Duodenal mucosa (tissue), 2 donors: ENCODE results near the gene PCED1B.
"Not testable (repeated sequence)": the region's sequence is repeated elsewhere in the genome, so short reads cannot be mapped to it uniquely, and the experiment has no call there.

ENCODE experiments used
- H3K27ac ChIP-seq: one replicate; pipeline ENCODE4 v1.7.0; 2013; ENCODE audit warnings: low read depth, low read length
- H3K27me3 ChIP-seq, 2 donors: one replicate each; pipeline ENCODE4 v1.7.0; 2013; ENCODE audit warnings: low read length in 2 of 2, control low read depth in 1 of 2; ENCODE audit not compliant: insufficient read depth in 2 of 2, control insufficient read depth in 1 of 2
- H3K36me3 ChIP-seq, 2 donors: one replicate each; pipeline ENCODE4 v1.7.0; 2013; ENCODE audit warnings: low read length in 2 of 2, control low read depth in 1 of 2; ENCODE audit not compliant: insufficient read depth in 2 of 2, control insufficient read depth in 1 of 2
- H3K4me1 ChIP-seq, 2 donors: one replicate each; pipeline ENCODE4 v1.7.0; 2013; ENCODE audit warnings: low read length in 2 of 2, control low read depth in 1 of 2; ENCODE audit not compliant: insufficient read depth in 2 of 2, control insufficient read depth in 1 of 2
- H3K4me3 ChIP-seq, 2 donors: one replicate each; pipeline ENCODE4 v1.7.0; 2013; ENCODE audit warnings: low read length in 2 of 2, low read depth in 1 of 2
- H3K9ac ChIP-seq, 2 donors: one replicate each; pipeline ENCODE4 v1.7.0; 2013; ENCODE audit warnings: low read length in 2 of 2, low read depth in 1 of 2
- H3K9me3 ChIP-seq, 2 donors: one replicate each; pipeline ENCODE4 v1.7.0; 2013; ENCODE audit warnings: low read length in 2 of 2, control low read depth in 1 of 2; ENCODE audit not compliant: control insufficient read depth in 1 of 2

The PCED1B gene

DNA sequence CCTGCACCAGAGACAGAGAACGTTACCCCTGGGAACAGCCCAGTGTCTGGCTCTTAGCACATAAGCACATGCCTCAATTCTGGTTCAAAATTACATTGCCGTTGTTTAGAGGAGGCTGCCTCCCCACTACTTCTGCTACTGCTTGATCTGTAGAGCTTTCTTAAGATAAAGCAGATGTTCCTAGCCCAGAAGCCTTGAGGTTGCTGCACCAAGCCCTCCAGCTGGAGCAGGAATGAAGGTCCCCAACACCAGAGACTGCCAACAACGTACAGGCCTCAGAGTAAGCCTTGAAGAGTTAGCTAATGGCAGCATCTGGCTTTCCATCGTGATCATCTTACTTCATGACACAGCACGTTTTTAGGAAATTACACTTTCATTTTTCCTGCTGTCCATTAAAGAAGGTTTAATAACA is 35.1 kb downstream of the PCED1B start:
- no peak overlapping the region for H3K4me3 ChIP-seq
- H3K27ac ChIP-seq, result no peak overlapping the region
- H3K4me1 ChIP-seq, result no peaks in the 10 kb centered on the region
- no peaks in the 10 kb centered on the region for H3K36me3 ChIP-seq
- H3K9ac ChIP-seq, result no peak overlapping the region
- H3K9me3 ChIP-seq, result no peaks in the 10 kb centered on the region
- no peaks in the 10 kb centered on the region for H3K27me3 ChIP-seq

DNA sequence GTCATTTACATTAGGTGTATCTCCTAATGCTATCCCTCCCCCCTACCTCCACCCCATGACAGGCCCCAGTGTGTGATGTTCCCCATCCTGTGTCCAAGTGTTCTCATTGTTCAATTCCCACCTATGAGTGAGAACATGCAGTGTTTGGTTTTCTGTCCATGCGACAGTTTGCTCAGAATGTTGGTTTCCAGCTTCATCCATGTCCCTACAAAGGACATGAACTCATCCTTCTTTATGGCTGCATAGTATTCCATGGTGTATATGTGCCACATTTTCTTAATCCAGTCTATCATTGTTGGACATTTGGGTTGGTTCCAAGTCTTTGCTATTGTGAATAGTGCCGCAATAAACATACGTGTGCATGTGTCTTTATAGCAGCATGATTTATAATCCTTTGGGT is 37.9 kb downstream of the PCED1B start:
- not testable (repeated sequence) for H3K27me3 ChIP-seq, H3K4me3 ChIP-seq, H3K27ac ChIP-seq, H3K9ac ChIP-seq, H3K4me1 ChIP-seq, H3K9me3 ChIP-seq, H3K36me3 ChIP-seq

DNA sequence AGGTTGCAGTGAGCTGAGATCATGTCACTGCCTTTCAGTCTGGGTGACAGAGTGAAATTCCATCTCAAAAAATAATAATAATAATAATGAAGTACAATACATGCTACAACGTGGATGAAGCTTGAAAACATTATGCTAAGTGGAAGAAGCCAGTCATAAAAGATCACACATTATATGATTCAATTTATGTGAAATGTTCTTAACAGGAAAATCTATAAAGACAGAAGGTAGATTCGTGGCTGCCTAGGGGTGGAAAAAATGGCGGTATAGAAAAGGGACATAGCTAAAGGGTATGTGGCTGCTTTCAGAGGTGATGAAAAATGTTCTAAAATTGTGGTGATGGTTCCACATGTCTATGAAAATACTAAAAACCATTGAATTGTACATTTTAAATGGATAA is 41.3 kb downstream of the PCED1B start:
- Histone ChIP-seq H3K4me3 (no peak overlapping the region), H3K36me3 (no peaks in the 10 kb centered on the region), H3K9ac (no peak overlapping the region), H3K9me3 (no peaks in the 10 kb centered on the region), H3K27ac (no peak overlapping the region), H3K27me3 (no peaks in the 10 kb centered on the region), H3K4me1 (no peaks in the 10 kb centered on the region)

DNA sequence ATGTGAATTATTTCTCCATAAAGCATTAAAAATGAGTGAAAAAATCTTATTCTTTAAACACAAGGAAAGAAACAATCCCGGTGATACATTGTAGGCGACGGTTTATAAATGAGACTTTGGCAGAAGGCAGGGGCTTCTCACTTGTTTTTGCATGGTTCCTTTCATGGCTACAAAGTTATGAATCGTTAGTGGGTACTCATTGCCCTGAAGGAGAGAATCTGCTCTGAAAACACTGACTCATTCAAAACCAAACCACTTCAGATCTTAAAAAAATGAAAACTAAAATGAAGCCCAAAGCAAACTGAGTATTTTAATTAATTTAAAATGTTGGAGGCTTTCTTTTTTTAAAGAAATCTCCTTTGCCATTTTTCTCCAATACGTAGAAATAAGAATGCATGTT is 41.7 kb downstream of the PCED1B start:
- Histone ChIP-seq H3K27me3 (no peaks in the 10 kb centered on the region), H3K27ac (no peak overlapping the region)

DNA sequence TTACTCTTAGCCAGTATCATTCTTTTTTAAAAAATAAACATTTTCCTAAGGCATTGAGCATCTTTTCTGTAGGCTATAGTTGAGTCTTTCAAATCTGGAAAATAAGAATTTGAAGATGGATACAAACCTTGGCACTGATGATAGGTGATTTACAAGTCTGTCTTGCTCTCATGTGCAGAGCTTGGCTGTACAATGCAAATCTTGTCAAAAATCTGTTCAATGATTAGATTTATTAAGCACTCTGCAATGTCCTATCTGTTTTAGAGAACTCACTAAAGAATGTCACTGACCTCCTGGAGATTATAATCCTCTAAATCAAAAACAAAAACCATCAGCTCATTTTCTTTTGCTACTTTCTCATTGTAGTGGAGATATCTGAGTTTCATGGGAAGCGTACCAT is 43.2 kb downstream of the PCED1B start:
- Histone ChIP-seq H3K27me3 (no peaks in the 10 kb centered on the region), H3K9ac (no peak overlapping the region), H3K9me3 (no peaks in the 10 kb centered on the region), H3K4me1 (no peaks in the 10 kb centered on the region), H3K4me3 (no peak overlapping the region), H3K36me3 (no peaks in the 10 kb centered on the region), H3K27ac (no peak overlapping the region)

More for the DNA sequence above, 41.7 kb downstream of the PCED1B start:
- Histone ChIP-seq H3K4me1 (no peaks in the 10 kb centered on the region), H3K4me3 (no peak overlapping the region), H3K36me3 (no peaks in the 10 kb centered on the region), H3K9ac (no peak overlapping the region), H3K9me3 (no peaks in the 10 kb centered on the region)

DNA sequence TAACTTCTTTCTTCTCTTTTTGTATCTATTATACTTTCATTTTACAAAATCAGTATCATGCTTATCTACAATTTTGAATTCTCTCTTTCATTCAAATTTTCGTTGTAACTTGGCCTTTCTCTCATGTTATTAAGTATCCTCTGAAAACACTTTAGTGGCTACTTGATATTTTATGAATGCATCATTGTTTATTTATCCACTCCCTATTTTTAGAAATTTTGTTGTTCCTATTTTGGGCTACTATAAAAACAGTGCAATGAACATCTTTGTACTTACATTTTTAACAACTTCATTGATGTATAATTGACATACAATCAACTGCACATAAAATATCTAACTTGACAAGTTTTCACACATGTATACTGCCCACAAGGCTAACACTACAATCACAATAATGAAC is 44.3 kb downstream of the PCED1B start:
- Histone ChIP-seq H3K27ac (no peak overlapping the region), H3K4me1 (no peaks in the 10 kb centered on the region), H3K4me3 (no peak overlapping the region), H3K9ac (no peak overlapping the region), H3K27me3 (no peaks in the 10 kb centered on the region), H3K9me3 (no peaks in the 10 kb centered on the region), H3K36me3 (no peaks in the 10 kb centered on the region)

DNA sequence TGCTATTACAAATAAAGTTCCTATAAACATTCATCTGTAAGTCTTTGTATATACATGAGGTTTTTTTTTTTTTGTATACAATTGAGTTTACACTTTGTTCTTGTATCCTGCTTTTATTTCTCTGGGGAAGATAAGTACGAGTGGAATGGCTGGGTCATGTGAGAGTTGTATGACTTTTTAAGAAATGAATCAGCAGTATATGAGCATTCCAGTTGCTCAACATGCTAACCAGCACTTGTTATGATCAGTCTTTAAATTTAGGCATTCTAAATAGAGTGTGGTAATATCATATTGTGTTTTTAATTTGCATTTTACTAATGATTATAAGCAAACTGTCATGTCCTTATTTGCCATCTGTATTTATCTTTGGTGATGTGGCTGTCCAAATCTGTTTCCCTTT is 45.0 kb downstream of the PCED1B start:
- Histone ChIP-seq H3K4me1 (no peaks in the 10 kb centered on the region), H3K9ac (no peak overlapping the region), H3K36me3 (no peaks in the 10 kb centered on the region), H3K27me3 (no peaks in the 10 kb centered on the region), H3K4me3 (no peak overlapping the region), H3K9me3 (no peaks in the 10 kb centered on the region), H3K27ac (no peak overlapping the region)

DNA sequence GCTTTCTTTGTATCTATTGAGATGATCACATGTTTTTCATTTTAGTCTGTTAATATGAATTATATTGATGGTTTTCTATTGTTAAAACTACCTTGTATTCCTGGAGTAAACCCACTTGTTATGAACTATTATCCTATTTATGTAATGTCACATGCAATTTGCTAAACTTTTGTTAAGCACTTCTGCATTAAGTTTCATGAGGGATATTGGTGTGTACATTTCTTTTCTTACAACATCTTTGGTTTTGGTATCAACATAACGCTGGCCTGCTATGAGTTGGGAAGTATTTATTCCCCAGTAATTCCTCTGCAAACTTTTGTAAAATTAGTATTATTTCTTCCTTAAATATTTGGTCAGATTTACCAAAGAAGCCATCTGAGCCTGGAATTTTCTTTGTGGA is 46.8 kb downstream of the PCED1B start:
- Histone ChIP-seq H3K9me3 (no peaks in the 10 kb centered on the region), H3K9ac (no peak overlapping the region), H3K4me1 (no peaks in the 10 kb centered on the region), H3K27ac (no peak overlapping the region), H3K36me3 (no peaks in the 10 kb centered on the region), H3K27me3 (no peaks in the 10 kb centered on the region), H3K4me3 (no peak overlapping the region)

DNA sequence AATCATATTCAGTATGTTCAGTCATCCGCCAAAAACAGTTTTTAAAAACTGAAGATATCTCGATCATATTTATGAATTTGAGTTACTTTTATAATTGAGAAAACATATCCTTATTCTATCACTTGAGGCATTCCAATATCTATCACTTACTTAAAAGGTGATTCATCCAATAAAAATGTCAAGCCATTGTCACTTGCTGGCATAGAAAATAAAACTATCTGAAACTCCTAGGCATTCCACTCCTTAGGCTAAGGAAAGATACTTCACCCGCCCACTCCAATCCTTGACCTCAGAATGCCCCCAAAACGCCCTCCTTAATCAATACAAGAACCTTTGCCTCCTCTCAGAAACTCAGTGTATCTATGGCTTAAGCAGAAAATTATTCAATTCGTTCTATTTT is 51.6 kb downstream of the PCED1B start:
- H3K9me3 ChIP-seq, result no peaks in the 10 kb centered on the region
- no peaks in the 10 kb centered on the region for H3K27me3 ChIP-seq
- H3K4me3 ChIP-seq, result no peak overlapping the region
- no peak overlapping the region for H3K9ac ChIP-seq
- H3K36me3 ChIP-seq, result no peaks in the 10 kb centered on the region
- no peak overlapping the region for H3K27ac ChIP-seq
- no peaks in the 10 kb centered on the region for H3K4me1 ChIP-seq

DNA sequence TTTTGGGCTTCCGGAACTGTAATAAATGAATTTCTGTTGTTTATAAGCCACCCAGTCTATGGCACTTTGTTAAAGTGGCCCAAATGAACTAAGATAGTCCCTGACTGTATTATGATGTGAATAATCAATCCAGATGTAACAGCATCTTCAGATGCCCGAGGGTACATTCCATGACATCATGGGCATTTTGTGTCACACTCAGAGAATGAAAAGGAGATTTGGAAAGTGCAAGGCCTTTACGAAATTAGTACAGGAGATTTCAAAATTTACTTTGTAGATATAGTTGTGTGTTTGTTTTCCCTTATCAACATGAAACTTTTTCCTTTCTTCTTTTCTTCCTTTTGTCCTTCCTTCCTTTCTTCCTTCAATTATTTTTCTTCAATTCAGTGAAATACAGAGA is 54.6 kb downstream of the PCED1B start:
- H3K27ac ChIP-seq, result no peak overlapping the region
- H3K4me3 ChIP-seq, result no peak overlapping the region
- no peaks in the 10 kb centered on the region for H3K4me1 ChIP-seq
- no peaks in the 10 kb centered on the region for H3K36me3 ChIP-seq
- no peaks in the 10 kb centered on the region for H3K27me3 ChIP-seq
- no peaks in the 10 kb centered on the region for H3K9me3 ChIP-seq
- no peak overlapping the region for H3K9ac ChIP-seq

DNA sequence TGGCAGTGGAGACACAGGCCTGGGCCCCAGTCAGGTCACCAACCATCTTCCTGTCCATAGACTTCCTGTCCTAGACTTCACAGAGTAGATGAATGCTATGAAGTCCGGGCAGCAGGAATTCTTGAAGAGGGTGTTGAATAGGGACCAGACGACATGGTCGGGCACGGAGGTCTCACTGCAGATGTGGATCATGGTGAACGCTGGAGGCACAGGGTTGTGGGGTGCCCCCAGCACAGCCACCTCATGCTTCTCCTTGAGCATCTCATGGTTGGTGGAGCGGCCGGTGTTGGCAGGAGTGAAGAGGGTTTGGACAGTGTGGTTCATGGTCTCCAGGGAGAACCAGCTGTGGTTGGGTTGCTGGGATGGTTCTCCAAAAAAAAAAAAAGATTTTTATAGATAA is 56.2 kb downstream of the PCED1B start:
- no peak overlapping the region for H3K27ac ChIP-seq
- H3K27me3 ChIP-seq, result no peaks in the 10 kb centered on the region
- no peaks in the 10 kb centered on the region for H3K9me3 ChIP-seq
- H3K4me3 ChIP-seq, result no peak overlapping the region
- no peaks in the 10 kb centered on the region for H3K4me1 ChIP-seq
- no peaks in the 10 kb centered on the region for H3K36me3 ChIP-seq
- no peak overlapping the region for H3K9ac ChIP-seq
